Sigmoid colon (tissue), 4 donors: ENCODE data around the gene DEFB119.

Source experiments
- CTCF ChIP-seq, 4 experiments: fragments of 450-650 bp in 3 of 4; fragments of 200-600 bp in 1 of 4; IDR thresholded peaks; one replicate each; pipeline ENCODE4 v1.5.1; 2016 to 2019; ENCODE audit warnings: antibody characterized with exemption in 4 of 4, mild to moderate bottlenecking in 3 of 4, moderate library complexity in 2 of 4
- POLR2A ChIP-seq, 2 donors: fragments of 450-650 bp; IDR thresholded peaks; one replicate each; pipeline ENCODE4 v1.6.1; 2016; ENCODE audit warnings: antibody characterized with exemption in 2 of 2, mild to moderate bottlenecking in 2 of 2, moderate library complexity in 2 of 2
- POLR2AphosphoS5 ChIP-seq, 4 donors: sonication (generic); formaldehyde crosslinking; IDR thresholded peaks; one replicate each; pipeline ENCODE4 v1.6.1; 2017; ENCODE audit warnings: antibody characterized with exemption in 4 of 4

GRCh38 chr20:31425797-31426196, 35.4 kb upstream of the DEFB119 start:
- TF ChIP-seq CTCF (IDR thresholded peaks at IDR 0.05) (no peak), POLR2A (IDR thresholded peaks at IDR 0.05) (no peak), POLR2AphosphoS5 (IDR thresholded peaks at IDR 0.05) (no peak)
